Measurements from ENCODE around the gene IGSF9B.

GRCh38 chr11:133968300-133968699, 11.5 kb upstream of the IGSF9B start:
- no peak for TF ChIP-seq EZH2 (IDR thresholded peaks at IDR 0.05; ENCODE audit: low read depth)
- no peak for TF ChIP-seq CTCF (conservative IDR thresholded peaks at IDR 0.05)

Data from PC-9 (cell line).